Dendritic cell treated with granulocyte-macrophage colony-stimulating factor and Interleukin-4, amounts not matched to agents 40 ng/mL and 50 ng/mL, for 4 days (primary cell): Measurements from ENCODE around the gene NPAS3.

Experiments
- H3K27ac Mint-ChIP-seq: one replicate; pipeline ENCODE4 v1.8.0; 2022; ENCODE audit warnings: mild to moderate bottlenecking, mixed read lengths
- H3K27me3 Mint-ChIP-seq: one replicate; pipeline ENCODE4 v1.8.0; 2022; ENCODE audit warnings: mild to moderate bottlenecking, mixed read lengths
- H3K36me3 Mint-ChIP-seq: one replicate; pipeline ENCODE4 v1.8.0; 2022; ENCODE audit warnings: low read depth, mixed read lengths
- H3K4me1 Mint-ChIP-seq: one replicate; pipeline ENCODE4 v1.8.0; 2022; ENCODE audit warnings: low read depth, mixed read lengths
- H3K4me3 Mint-ChIP-seq: one replicate; pipeline ENCODE4 v1.8.0; 2022; ENCODE audit warnings: mild to moderate bottlenecking, moderate library complexity, mixed read lengths
- H3K9me3 Mint-ChIP-seq: one replicate; pipeline ENCODE4 v1.8.0; 2022; ENCODE audit warnings: mixed read lengths
- intact Hi-C: fragments of 100-400 bp; cut with micrococcal nuclease; formaldehyde crosslinking; loops from one replicate; pipeline ENCODE4 v1.15.0; 2022

Gene NPAS3

DNA sequence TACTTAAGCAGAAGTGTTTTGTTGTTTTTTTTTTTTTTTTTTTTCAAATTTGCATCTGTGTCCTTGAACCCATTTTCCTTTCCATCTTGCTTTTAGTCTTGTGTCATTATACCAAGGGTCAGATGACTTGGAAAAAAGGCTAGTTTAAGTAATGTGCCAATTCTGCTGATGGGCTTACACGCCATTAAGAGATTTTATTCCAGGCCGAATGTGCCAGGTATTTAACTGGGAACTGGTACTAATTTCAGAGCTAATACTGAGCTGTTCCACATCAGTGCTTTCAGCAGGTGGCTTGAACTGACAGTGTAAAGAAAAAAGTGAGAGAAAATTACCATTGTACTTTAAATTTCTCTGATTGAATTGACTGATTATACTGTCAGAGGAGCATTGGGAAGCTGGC lies 224.9 kb downstream of the NPAS3 start:
- no peaks in the 10 kb centered on the region for H3K4me1 Mint-ChIP-seq
- no peak overlapping the region for H3K4me3 Mint-ChIP-seq

DNA sequence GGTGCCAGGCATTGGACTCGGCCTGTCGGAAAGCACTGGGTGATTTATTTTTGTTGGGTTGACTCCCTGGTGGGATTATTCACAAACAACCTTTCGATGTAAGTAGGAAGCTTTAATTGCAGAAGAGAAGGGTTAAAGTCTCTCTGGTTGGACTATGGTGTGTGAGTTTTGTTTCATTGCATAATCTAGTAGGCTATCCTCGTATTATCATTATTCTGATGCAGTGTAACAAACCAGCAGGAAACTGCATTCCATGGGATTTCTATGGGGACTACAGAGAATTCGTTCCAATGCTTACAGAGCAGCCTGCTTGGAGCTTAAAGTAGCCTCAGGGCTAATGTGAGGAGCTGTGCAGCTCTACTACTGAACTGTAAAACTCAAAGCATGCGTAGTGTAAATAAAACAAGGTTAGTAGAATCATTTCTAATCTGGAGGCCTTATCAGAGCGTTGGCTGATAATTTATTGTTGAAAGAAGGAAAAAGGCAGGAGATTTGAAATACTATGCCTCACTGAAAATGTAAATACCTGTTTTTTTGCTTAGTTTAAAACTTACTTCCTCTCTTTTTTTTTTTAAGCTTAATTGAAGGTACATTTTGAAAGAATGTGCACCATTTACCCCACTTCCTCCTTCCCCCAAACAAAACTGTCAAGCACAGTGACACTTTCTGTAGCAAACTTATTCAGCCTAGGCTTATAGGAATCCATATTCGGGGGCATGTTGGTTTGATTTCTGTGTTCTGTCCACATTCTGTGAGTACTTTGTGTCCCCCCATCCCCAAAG lies 226.7 kb downstream of the NPAS3 start:
- Mint-ChIP-seq H3K27me3 (no peaks in the 10 kb centered on the region), H3K36me3 (no peaks in the 10 kb centered on the region), H3K4me1 (no peaks in the 10 kb centered on the region), H3K9me3 (no peaks in the 10 kb centered on the region), H3K27ac (no peak overlapping the region), H3K4me3 (no peak overlapping the region)
- intact Hi-C loops: no loop called here

More for the DNA sequence above, 224.9 kb downstream of the NPAS3 start:
- intact Hi-C loops: no loop called here
- no peaks in the 10 kb centered on the region for H3K27me3 Mint-ChIP-seq
- H3K9me3 Mint-ChIP-seq: no peaks in the 10 kb centered on the region
- no peaks in the 10 kb centered on the region for H3K36me3 Mint-ChIP-seq
- no peak overlapping the region for H3K27ac Mint-ChIP-seq

DNA sequence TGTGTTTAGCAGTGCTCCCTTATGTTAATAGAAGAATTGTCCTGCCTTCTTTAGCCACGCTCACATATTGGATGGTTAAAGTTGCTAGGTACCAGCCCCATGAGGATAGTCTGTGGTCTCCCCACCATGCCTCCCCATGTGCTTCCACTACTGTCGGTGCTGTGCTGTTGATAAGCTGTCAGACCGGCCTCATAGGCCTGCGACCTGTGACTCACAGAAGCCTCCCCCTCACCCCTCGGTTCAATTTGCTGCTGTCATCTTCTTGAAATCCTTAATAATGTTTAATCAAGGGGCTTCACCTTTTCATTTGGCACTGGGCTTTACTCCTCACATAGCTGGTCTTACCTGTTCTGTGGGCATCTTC lies 227.2 kb downstream of the NPAS3 start:
- Mint-ChIP-seq H3K27me3 (no peaks in the 10 kb centered on the region), H3K9me3 (no peaks in the 10 kb centered on the region), H3K27ac (no peak overlapping the region), H3K36me3 (no peaks in the 10 kb centered on the region), H3K4me3 (no peak overlapping the region), H3K4me1 (no peaks in the 10 kb centered on the region)
- intact Hi-C loops: no loop called here

- Mint-ChIP-seq H3K27ac (no peak overlapping the region), H3K36me3 (no peaks in the 10 kb centered on the region), H3K27me3 (no peaks in the 10 kb centered on the region), H3K9me3 (no peaks in the 10 kb centered on the region), H3K4me1 (no peaks in the 10 kb centered on the region), H3K4me3 (no peak overlapping the region)
- intact Hi-C loops: no loop called here
Observed at GRCh38 chr14:33175951-33176350, 237.3 kb downstream of the NPAS3 start.

- no peak overlapping the region for H3K4me3 Mint-ChIP-seq
- H3K9me3 Mint-ChIP-seq: no peaks in the 10 kb centered on the region
- H3K27ac Mint-ChIP-seq: no peak overlapping the region
- intact Hi-C loops: no loop called here
- H3K27me3 Mint-ChIP-seq: no peaks in the 10 kb centered on the region
- no peaks in the 10 kb centered on the region for H3K4me1 Mint-ChIP-seq
- no peaks in the 10 kb centered on the region for H3K36me3 Mint-ChIP-seq
Observed at GRCh38 chr14:33184587-33184986, 245.9 kb downstream of the NPAS3 start.

DNA sequence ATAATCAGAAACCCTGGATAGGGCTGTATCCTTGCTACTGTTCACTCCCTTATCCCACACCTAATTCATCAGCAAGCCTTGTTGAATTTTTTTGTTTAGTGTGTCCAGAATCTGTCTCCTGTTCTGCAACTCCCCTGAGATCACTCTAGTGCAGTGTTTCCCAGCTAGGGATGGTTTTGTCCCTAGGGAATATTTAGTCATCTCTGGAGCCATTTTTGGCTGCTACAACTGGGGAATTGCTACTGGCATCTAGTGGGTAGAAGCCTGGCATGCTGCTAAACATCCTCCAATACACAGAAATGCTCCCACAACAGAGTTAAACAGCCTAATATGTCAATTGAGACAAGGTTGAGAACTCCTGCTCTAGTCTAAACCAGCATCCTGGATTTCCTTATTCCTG lies 248.0 kb downstream of the NPAS3 start:
- H3K36me3 Mint-ChIP-seq: no peaks in the 10 kb centered on the region
- no peaks in the 10 kb centered on the region for H3K9me3 Mint-ChIP-seq
- intact Hi-C loops: no loop called here
- H3K4me3 Mint-ChIP-seq: no peak overlapping the region
- H3K27me3 Mint-ChIP-seq: no peaks in the 10 kb centered on the region
- H3K27ac Mint-ChIP-seq: no peak overlapping the region
- no peaks in the 10 kb centered on the region for H3K4me1 Mint-ChIP-seq

GRCh38 chr14:33188880-33189279 lies 250.2 kb downstream of the NPAS3 start:
- no peak overlapping the region for H3K27ac Mint-ChIP-seq
- intact Hi-C loops: no loop called here
- H3K36me3 Mint-ChIP-seq: no peaks in the 10 kb centered on the region
- H3K27me3 Mint-ChIP-seq: no peaks in the 10 kb centered on the region
- no peak overlapping the region for H3K4me3 Mint-ChIP-seq
- H3K4me1 Mint-ChIP-seq: no peaks in the 10 kb centered on the region
- no peaks in the 10 kb centered on the region for H3K9me3 Mint-ChIP-seq

DNA sequence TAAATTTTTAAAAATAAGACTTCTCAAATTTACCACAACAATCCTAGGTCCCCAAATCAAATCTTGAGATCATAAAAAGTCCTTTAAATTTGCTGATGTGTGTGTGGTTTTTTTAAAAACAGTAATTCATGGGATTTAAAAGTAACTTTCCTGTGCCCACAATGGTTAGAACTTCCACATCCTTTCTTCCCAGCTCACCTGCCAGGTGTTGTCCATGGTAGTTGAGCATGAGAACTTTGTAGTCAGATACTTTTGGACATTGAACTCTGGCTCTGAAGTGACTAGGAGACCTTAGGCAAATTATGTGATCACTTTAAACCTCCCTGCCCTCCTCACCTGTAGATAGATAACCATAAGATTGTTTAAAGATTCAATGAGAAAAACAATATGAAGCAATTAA lies 253.2 kb downstream of the NPAS3 start:
- intact Hi-C loops: no loop called here
- H3K27ac Mint-ChIP-seq: no peak overlapping the region
- no peaks in the 10 kb centered on the region for H3K36me3 Mint-ChIP-seq
- H3K27me3 Mint-ChIP-seq: no peaks in the 10 kb centered on the region
- no peaks in the 10 kb centered on the region for H3K4me1 Mint-ChIP-seq
- no peaks in the 10 kb centered on the region for H3K9me3 Mint-ChIP-seq
- no peak overlapping the region for H3K4me3 Mint-ChIP-seq

DNA sequence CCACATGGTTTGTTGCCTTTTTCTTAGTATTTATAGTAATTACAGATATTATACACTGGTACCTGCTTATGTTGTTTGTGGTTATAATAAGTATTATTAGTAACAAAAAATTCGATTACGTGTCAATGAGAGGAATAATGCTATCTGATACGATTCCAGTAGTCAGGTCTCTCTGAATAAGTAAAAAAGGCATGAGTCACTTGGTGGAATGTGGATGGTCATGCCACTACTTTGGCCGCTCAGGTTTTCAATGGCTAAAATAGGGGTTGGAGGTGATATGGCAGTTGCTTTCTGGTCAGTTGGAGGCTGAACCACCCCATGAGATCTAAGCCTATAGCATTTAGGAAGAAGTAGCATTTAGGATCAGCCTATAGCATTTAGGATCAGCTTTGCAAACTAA lies 255.9 kb downstream of the NPAS3 start:
- Mint-ChIP-seq H3K4me3 (no peak overlapping the region), H3K27ac (no peak overlapping the region), H3K9me3 (peaks cover 10% of the 10 kb centered on the region), H3K27me3 (no peaks in the 10 kb centered on the region), H3K36me3 (no peaks in the 10 kb centered on the region), H3K4me1 (no peaks in the 10 kb centered on the region)
- intact Hi-C loops: no loop called here

DNA sequence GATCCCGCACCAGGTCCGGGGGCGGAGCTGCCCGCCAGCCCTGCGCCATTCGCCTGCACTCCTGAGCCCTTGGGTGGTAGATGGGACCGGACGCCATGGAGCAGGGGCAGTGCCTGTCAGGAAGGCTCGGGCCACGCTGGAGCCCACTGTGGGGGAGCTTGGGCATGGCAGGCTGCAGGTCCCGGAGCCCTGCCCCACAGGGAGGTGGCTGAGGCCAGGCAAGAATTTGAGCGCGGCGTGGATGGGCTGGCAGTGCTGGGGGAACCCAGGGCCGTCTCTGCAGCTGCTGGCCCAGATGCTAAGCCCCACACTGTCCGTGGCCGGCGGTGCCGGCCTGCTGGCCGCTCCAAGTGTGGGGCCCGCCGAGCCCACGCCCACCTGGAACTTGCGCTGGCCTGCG lies 260.0 kb downstream of the NPAS3 start:
- intact Hi-C loops: no loop called here
- Mint-ChIP-seq H3K4me1 (no peaks in the 10 kb centered on the region), H3K27ac (no peak overlapping the region), H3K27me3 (no peaks in the 10 kb centered on the region), H3K9me3 (peaks cover 10% of the 10 kb centered on the region), H3K36me3 (no peaks in the 10 kb centered on the region), H3K4me3 (no peak overlapping the region)

DNA sequence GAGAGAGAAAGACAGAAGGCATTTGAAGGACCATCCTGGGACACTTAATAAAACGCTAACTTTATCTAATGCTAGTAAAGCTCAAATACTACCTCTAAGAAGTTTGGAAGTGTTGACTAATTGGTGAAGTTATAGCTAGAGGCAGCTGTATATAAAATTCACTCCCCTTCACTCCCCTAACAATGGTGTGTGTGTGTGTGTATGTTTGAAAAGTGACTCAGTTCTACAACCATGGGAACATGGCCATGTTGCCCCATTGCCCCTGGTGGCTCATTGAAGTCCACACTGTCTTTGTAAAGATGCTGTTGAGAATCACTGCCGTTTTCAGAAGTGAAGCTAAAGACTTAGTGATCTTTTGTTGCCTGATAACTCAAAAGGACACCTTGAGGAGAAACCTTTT lies 262.4 kb downstream of the NPAS3 start:
- peaks cover 10% of the 10 kb centered on the region for H3K9me3 Mint-ChIP-seq
- H3K27ac Mint-ChIP-seq: no peak overlapping the region
- intact Hi-C loops: no loop called here
- H3K27me3 Mint-ChIP-seq: no peaks in the 10 kb centered on the region
- no peaks in the 10 kb centered on the region for H3K36me3 Mint-ChIP-seq
- H3K4me1 Mint-ChIP-seq: no peaks in the 10 kb centered on the region
- H3K4me3 Mint-ChIP-seq: no peak overlapping the region

DNA sequence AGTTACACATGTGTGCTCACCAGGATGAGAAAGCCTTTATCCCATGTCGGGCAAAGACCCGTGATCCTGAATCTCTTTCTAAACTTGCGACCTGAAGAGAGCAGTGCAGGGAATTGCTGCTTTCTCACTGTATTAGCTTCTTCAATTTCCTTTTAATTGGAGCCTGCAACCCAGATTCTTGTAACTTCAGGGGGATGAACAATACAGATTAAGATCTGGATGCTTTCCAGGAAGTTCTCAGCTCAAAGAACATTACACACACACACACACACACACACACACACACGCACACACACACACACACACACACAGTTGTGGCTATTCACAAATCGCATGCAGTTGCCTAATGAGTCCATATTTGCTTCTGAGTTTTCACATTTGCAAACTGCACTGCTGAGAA lies 268.3 kb downstream of the NPAS3 start:
- Mint-ChIP-seq H3K9me3 (no peaks in the 10 kb centered on the region), H3K27ac (no peak overlapping the region), H3K36me3 (no peaks in the 10 kb centered on the region), H3K4me3 (no peak overlapping the region), H3K27me3 (no peaks in the 10 kb centered on the region), H3K4me1 (no peaks in the 10 kb centered on the region)
- intact Hi-C loops: no loop called here

GRCh38 chr14:33207467-33208017 lies 268.9 kb downstream of the NPAS3 start:
- H3K4me1 Mint-ChIP-seq: no peaks in the 10 kb centered on the region
- no peaks in the 10 kb centered on the region for H3K9me3 Mint-ChIP-seq
- H3K27me3 Mint-ChIP-seq: no peaks in the 10 kb centered on the region

GRCh38 chr14:33210311-33210710 lies 271.6 kb downstream of the NPAS3 start:
- intact Hi-C loops: no loop called here
- H3K9me3 Mint-ChIP-seq: no peaks in the 10 kb centered on the region
- no peaks in the 10 kb centered on the region for H3K27me3 Mint-ChIP-seq
- no peaks in the 10 kb centered on the region for H3K4me1 Mint-ChIP-seq
- H3K4me3 Mint-ChIP-seq: no peak overlapping the region
- H3K36me3 Mint-ChIP-seq: no peaks in the 10 kb centered on the region
- H3K27ac Mint-ChIP-seq: no peak overlapping the region

More at GRCh38 chr14:33207467-33208017, 268.9 kb downstream of the NPAS3 start:
- H3K27ac Mint-ChIP-seq: no peak overlapping the region
- H3K4me3 Mint-ChIP-seq: no peak overlapping the region
- no peaks in the 10 kb centered on the region for H3K36me3 Mint-ChIP-seq
- intact Hi-C loops: no loop called here

- intact Hi-C loops: no loop called here
- H3K9me3 Mint-ChIP-seq: no peaks in the 10 kb centered on the region
- no peaks in the 10 kb centered on the region for H3K27me3 Mint-ChIP-seq
- no peak overlapping the region for H3K27ac Mint-ChIP-seq
- H3K4me1 Mint-ChIP-seq: no peaks in the 10 kb centered on the region
- H3K4me3 Mint-ChIP-seq: no peak overlapping the region
- no peaks in the 10 kb centered on the region for H3K36me3 Mint-ChIP-seq
Observed at GRCh38 chr14:33218026-33218425, 279.3 kb downstream of the NPAS3 start.
